Prostate gland (tissue), 2 donors: ENCODE measurements around the gene ZNF629.

Experiments
- CTCF ChIP-seq, 4 experiments: fragments of 200-600 bp in 2 of 4; fragments of 450-650 bp in 2 of 4; sonication (generic) in 2 of 4; IDR thresholded peaks; 1 replicate in 3 of 4; 2 replicates in 1 of 4; pipeline ENCODE4 v1.5.1; 2016 to 2019; ENCODE audit warnings: antibody characterized with exemption in 4 of 4, mild to moderate bottlenecking in 2 of 4, moderate library complexity in 2 of 4
- POLR2A ChIP-seq: fragments of 450-650 bp; IDR thresholded peaks from one replicate; pipeline ENCODE4 v1.6.1; 2016; ENCODE audit warnings: antibody characterized with exemption, mild to moderate bottlenecking
- POLR2AphosphoS5 ChIP-seq: sonication (generic); formaldehyde crosslinking; IDR thresholded peaks from one replicate; pipeline ENCODE4 v1.6.1; 2017; ENCODE audit warnings: antibody characterized with exemption

GRCh38 chr16:30761427-30761927 lies 25.5 kb downstream of the ZNF629 start:
- TF ChIP-seq CTCF (IDR thresholded peaks at IDR 0.05) = no peak
- TF ChIP-seq POLR2AphosphoS5 = no peak
- TF ChIP-seq POLR2A = no peak
